Measurements from ENCODE around the gene RBM5.

The RBM5 gene

DNA sequence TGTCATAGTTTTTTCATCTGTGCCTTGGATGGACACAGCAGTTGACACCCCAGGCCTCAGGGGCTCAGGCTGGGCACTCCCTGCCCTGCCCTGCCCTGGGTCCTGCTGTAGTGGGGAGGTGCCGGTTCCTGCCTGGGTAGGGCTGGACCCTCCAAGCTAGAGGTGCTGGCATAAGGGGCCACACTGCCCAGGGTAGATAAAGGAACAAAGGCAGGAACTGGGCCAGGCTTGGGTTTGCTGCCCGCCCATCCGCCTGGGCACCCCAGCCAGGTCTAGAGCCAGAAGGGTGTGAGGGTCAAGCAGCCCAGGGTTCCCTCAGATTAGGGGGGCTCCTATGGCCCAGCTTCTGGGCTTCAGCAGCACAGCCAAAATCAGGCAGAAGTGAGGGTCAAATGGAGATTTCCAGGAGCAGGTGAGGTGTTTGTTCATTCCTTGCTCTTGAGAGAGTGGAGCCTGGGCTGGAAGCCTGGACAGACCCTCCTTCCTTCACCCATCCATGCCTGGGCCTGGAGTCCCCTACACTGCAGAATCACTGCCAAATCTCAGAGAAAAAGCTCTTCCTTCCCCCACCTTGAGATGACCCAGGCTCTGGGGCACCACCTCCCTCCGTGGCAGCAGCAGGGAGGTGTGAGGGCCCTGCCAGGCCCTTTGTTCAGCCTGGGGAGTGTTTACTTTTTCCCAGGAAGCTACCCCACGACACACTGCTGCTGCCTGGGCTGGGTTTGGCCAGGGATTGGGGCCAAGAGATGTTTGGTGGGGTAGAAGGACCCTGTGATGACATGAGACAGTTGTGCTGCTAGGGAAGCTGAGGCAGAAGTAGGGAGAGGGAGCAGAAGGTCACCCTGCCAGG lies 73.5 kb downstream of the RBM5 start:
- DNase-seq = no peak

DNA sequence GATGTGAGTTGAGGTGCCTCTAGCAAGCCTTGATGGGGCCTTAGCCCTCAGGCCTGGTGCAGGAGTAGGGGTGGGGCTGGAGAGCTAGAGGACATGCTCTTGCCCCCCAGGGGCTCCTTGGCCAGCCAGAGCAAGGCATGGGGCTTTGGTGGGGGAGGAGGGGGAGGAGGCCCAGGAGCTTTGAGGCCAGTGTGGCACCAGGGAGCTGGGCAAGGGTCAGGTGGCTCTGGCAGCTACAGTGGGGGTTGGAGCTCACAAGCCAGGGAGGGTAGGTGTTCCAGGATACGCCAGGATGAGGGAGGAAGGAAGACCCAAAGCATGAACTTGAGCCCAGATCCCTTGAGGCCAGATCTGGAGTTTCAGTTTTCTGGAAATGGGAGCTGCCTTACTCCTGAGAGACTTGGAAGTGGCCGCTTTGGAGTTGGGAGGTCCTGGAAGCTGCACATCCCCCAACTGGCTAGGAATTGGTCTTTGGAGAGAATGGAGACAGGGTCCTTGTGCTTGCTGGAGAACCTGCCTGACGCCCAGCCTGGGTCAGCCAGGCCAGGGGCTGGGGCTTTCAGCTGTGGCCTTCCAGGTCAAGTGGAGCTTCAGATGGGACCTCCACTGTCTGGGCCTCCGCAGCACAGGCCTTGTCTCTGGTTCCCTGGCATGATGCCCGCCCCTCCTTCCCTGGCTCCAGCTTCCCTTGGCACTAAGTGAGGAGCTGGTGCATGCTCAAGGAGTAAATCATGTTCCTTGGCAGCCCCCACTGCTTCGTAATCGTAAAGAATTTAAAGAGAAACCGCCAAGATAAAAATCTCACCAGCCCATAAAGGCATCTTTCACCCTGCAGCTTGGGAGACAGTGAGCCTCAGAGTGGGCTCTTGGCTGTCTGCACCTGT lies 75.1 kb downstream of the RBM5 start:
- DNase-seq = no peak

GRCh38 chr3:50164481-50164880 lies 75.8 kb downstream of the RBM5 start:
- no peak for DNase-seq

DNA sequence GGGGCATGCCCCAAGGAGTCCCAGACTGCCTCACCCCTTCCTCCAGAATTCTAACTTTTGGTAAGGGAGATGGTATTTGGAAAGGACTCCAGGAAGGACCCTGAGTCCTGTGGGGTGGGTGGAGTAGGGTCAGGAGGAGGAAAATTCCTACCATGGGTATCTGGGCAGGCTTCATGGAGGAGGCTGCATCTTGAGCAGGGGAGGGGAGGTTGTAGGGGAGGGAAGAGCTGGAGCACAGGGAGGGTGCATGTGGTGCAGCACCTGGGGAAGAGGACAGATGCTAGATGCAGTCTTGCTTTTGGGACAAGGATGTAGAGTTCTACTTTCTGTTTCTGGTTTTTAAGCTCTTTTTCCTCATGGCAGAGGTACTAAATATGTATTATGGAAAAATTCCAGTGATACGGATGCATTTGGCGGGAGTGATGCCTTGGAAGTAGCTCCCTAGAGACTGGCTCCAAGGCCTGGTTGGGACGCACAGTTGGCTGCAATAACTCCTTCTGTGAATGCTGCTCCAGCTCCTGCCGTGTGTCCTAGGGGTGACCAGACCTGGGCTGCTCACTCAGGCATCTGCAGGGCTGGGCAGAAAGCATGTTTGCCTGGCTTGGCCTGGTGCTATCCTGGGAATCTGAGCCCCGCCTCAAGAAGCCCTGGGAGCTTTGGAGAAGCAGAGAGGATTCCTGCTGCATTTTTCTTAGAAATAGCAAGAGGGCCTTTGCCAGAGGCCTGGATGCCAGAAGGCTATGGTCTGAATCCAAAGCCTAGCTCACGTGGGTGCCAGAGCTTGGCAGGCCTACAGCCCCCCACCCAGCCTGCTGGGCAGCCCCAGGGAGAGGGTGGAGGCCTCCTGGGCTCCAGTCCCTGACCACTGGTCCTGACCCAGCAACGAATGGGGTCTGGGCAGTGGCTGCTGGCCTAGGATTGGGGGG lies 76.5 kb downstream of the RBM5 start:
- DNase-seq = no peak

DNA sequence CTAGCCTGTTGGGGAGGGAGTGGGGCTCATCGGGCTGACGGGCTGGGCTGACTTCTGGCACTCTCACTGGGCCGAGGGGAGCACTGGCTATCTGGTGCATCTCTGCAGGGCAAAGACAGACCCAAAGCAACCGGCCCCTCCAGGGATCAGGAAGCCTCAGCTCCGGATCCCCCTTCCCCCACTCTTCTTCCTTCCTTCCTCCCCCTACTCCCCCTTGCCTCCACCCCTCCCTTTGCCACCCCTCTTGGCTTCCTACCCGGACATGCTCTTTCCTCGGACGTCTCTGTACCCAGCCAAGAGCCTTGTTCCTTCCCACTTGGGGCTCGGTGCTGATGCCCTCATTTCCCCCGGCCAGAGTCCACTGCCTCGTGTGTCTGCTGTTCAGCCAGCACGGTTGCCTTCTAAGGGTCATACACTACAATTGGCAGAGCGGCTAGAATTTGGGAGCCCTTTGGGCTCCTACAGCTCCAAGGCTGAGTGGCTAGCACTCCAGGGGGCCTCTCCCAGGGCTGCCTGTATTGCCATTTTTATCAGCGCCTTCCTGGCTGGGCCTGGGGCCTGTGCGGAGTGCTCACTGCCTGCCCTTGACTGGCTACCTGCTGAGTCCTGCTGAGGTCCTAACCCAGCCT lies 77.3 kb downstream of the RBM5 start:
- DNase-seq = no peak

DNA sequence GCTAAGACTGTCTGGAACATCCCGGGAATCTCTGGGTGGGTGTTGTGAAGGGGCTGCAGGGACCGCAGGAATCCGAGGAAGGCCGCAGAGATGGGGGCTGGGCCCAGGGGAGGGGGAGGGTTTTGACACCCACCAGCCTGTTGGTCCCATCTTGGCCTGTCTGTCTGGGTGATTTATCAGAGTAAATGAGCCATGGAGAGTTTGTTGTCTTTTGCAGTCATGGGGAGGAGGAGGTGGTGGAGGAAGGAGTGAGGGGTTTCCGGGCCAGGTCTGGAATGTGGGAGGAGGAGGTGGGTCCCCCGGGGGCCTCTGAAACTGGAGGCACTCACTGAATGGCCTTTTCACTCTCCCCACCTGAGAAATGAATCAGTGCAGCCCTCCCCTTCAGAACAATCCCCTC lies 77.9 kb downstream of the RBM5 start:
- DNase-seq = no peak

DNA sequence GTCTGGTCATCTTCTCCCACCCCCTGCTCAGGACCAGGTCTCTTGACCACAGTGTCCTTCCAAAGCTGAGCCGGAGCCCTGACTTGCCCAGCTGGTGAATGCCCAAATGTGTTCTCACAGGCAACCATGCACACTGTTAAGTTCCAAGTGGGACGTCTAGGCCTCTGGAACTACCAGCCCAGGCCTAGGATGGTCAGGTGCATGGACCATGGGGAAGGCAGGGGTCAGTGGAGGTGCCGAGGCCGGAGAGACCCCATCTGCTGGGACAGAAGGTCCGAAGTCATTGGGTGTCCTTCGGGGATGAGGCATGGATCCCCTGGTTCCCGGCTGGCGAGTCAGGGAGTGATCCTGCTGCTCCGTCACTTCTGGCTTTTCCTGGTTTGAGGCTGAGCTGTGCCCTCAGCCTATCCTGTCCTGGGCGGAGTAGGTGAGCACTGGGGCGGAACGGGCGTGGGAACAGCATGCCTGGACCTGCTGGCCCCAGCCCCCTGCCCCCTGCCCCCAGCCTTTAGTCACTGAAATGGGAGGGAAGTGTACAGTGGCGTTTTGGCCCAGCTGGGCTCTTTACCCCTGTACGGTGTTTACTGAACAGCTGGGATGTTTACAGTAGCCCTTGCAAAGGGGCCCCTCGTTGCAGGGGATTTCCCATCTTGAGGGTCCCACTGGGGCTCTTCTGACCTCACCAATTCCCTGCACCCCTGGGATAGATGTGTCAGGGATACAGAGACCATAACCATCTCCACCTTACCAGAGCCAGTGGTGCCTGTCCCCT lies 78.5 kb downstream of the RBM5 start:
- no peak for DNase-seq

- no peak for DNase-seq
Measured at GRCh38 chr3:50167841-50168209, 79.1 kb downstream of the RBM5 start.

- no peak for DNase-seq
Measured at GRCh38 chr3:50168388-50168787, 79.7 kb downstream of the RBM5 start.
